UCSD-AML1 (cell line): ENCODE results near the gene SEMA7A.
"Not testable (repeated sequence)": the region's sequence is repeated elsewhere in the genome, so short reads cannot be mapped to it uniquely, and the experiment has no call there.

Source experiments
- DNase-seq: peaks from one replicate; lab custom pipeline; 2025; ENCODE audit not compliant: unreplicated experiment; lab: John Stamatoyannopoulos, UW

SEMA7A gene

DNA sequence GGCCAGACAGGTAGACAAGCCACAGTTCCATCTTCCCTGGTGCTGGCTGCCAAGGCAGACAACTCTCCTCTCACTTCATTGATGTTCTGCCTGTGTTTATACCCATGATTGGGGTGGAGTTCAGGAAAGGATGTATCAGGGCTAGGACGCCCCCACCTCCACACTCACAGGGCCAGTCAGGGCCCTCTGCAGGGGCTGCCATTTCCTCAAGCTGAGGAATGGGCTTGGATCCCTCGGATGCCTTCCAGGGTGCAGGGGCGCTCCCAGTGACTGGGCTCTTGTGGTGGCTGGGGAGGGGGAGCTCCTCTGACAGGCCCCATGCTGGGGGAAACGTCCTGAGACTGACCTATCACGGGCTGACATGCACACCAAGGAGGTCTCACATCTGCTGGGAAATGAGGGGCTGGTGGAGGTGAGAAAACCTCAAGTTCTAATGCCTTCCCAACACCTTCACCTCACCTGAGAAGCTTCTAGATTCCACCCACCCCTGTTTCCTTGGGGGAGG, 31.4 kb downstream of the SEMA7A start:
- DNase-seq, result no peak

DNA sequence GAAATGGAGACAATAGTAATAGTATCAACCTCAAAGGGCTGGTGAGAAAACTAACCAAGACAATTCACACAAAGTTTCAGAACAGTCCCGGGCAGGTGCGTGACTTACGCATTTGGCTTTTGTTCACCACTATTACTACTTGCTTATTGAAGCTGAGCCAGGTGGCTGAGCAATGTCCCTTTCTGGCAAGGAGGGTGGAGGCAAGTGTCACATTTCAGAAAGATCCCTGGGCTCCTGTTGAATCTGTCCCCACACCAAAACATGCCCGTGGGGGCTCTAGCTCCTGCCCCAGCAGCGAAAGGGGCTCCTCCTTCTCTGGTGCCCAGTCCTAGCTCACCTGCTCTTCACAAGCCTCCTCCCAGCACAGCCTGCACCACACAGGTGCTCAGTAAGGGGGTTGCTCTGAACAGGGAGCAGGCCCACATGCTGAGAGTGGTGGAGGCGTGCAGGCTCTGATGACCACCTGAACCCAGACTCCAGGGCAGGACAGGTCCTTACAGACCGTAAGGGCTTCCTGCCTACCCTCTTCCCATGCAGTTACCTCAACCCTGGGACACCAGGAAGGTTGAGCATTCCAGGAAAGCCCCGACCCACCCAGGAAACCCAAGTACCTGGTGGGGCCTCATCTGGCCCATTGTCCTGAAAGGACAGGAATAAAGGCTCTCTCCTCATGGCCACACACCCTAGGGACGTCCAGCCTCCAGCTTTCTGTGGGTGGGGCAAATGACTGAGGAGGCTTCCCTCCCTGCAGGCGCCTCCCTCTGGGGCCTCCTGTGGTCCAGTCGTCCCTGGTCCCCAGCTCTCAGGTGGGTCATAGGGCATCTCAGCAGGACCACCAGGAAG, 32.6 kb downstream of the SEMA7A start:
- DNase-seq, result no peak

DNA sequence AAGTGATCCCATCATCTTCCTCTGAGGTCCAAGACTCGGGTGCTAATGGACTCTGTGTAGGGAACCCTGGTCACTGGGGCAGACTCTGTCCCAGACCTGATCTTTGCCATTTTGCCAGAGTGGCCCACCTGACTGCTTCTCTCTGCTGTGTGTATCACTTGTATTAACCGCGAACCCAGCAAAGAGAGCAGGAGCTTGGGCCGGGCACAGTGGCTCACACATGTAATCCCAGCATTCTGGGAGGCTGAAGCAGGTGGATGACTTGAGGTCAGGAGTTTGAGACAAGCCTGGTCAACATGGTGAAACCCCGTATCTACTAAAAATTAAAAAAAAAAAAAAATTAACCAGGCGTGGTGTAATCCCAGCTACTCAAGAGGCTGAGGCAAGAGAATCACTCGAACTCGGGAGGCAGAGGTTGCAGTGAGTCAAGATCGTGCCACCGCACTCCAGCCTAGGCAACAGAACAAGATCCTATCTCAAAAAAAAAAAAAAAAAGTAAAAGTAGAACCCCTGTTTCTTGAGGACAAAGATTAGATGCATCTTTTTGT, 33.4 kb downstream of the SEMA7A start:
- DNase-seq, result no peak

DNA sequence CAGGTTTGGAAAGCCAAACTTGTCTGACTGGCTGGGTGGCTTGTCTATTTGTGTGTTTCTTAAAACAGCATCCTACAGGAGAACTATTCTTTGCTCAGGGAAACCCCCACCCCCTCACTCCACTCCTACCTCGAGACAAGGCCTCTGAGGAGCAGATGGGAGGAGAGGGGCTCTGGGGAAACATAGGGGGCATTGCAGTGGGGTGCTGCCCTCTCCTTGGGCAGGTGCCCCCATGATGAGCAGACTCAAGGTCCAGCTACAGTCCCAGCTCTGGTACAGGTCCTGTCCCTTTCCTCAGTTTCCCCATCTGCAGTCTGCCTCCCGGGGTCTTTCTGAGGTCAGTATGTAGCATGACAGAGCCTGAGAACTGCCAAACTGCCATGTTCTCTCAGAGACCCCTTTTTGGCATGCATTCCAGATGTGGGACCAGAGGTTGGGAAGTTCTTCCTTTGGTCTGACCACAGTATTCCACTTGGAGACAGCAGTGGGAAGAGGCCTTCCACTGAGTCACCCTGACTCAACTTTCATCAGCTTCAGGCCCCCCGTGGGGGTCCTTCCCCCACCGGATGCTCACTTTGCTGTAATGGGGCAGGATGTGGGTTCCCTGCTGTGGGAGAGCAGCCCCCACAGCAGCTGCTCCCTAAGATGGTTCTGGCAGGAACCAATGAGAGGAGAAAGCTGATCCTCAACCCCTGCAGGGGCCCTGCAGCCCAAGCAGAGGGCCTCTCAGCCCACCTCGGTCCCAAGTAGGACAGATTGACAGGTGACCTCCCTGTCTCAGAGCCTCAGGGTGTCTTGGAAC, 34.0 kb downstream of the SEMA7A start:
- DNase-seq, result peak; percentile 72

DNA sequence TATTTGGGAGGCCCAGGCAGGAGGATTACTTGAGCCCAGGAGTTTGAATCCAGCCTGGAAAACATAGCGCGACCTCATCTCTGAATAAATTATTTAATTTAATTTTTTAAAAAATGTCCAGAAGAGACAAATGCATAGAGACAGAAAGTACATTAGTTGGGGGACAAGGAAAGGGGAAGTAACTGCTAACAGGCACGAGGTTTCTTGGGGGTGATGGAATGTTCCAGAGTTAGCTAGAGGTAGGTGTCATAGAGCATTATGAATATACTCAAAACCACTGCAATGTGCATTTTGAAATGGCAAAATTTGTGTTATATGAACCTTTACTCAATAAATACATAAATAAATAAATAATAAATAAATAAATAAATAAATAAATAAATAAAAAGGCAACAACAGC, 34.7 kb downstream of the SEMA7A start:
- no peak for DNase-seq

DNA sequence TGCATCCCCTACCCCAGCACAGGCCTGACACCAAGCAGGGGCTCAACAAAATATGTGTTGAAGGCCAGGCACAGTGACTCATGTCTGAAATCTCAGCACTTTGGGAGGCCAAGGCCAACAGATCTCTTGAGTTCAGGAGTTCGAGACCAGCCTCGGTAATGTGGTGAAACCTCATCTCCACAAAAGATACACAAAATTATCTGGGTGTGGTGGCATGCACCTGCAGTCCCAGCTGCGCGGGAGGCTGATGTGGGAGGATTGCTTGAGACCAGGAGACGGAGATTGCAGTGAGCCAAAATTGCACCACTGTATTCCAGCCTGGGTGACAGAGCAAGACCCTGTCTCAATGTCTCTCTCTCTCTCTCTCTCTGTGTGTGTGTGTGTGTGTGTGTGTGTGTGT, 35.6 kb downstream of the SEMA7A start:
- DNase-seq, result no peak

DNA sequence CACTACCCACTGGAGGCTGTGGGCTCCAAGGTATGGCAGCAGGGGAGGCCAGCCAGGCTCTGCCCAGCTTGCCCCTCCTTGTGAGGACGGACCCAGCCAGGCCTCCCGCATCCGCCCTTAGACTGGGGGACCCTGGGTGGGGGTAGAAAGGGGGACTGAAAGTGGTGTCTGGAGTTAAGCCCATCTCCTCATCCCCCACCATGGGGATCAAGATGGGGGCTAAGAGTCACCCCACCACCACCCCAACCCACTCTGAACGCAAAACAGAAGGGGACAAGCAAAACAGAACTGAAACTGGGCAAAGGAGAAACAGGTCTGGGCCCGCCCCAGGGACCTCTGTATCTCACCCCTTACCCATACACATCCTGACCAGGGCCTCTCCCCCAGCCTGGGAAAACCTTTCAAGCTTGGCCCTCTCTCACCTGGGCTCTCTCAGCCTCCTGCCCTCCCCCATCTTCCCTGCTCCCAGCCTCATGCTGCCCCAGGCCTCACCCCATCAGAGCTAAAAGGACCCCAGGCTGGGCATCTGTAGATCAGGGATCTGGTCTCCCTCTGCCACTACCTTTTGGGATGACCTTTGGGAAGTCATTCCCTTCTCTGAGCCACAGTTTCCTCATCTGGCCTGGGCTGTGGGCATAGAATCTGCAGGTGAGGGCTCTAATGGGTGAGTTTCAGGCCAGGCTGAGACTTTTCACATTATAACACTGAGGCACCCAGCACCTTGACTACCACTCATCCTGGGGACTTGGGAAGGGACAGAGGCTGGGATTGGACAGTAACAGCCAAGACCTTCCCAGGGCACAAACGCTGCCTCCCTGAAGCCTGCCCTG, 36.3 kb downstream of the SEMA7A start:
- DNase-seq, result no peak

DNA sequence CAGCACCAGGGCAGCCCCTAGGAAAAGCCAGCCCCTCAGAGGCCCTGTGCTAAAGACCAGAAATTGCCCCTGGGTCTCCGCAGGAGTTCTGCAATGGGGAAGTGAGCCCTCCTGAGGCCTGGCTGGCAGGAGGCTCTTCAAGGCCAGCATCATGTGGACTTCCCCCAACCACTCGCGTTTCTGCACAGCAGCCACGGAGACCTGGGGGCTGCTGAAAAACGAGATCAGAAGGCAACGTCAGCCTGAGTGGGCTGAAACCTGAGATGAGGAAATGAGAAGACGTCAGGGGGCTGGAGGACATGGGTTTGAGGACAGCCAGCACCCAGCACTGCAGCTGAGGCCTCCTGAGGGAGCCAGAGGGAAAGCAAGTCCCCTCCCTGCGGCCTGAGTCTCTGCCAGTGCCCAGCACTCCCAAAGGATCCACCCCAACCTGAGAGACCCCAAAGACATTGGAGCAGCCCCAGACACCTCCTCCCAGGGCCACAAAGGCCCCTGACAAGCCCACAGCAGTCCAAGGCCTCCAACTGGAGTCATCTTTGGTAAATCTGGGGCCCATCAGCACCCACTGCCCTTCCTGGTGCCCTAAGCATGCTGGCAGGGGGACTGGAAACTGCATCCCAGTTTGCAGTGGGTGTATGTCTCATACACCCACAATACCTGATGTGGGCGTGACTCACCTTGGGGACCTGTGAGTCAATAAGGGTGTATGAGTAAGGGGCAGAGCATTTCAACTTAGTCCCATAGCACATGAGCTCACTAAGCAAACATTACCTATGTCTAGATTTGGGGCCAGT, 37.1 kb downstream of the SEMA7A start:
- peak; percentile 63 for DNase-seq

DNA sequence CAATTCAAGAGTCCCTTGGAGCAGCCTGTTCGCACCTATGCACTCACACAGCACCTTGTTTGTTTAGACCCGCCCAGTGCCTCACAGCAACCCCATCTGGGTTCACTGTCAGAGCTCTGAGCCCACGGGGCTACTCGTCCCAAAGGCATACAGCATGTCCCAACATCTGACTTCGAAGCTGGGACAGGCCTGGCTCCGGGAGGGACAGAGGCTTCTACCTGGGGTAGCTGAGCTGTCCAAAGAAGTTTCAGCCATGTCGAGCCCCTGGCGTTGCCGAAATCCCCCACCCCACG, 37.7 kb downstream of the SEMA7A start:
- no peak for DNase-seq

DNA sequence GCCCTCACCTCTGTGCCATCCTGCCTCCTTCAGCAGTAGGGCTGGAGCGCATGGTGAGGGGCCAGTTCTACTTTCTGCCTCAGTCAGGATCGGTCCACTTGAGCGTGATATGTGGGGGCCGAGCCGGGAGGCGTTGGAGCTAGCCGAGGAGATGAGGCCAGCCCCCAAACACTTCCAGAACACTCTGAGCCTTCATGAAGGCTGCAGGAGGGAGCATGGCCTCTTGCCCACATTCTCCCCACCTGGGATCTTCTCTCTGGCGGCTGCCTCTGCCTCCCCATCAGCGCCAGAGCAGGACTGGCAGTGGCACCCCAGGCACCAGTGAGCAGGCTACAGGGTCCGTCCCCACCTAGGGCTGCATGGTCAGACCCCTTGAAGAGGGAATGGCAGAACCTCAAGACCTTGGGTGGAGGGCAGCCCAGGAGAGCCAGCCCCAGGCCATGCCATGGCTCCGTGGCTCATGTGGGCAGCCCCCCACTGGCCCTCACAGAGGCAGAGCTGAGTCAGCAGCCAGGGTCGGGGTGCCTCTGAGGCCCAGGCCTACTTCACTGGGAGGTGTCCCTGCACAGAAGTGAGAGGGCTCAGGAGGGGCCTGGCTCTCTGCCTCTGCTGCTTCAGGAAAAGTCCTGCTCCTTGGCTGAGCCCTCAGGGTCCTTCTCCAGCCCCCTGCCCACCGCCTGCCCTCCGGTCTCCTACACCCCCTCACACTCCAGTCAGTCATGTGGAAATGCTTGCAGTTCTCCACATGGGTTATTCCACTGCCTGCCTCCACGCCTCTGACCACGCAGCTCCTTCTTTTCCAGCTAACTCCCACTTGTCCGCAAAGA, 38.2 kb downstream of the SEMA7A start:
- no peak for DNase-seq

DNA sequence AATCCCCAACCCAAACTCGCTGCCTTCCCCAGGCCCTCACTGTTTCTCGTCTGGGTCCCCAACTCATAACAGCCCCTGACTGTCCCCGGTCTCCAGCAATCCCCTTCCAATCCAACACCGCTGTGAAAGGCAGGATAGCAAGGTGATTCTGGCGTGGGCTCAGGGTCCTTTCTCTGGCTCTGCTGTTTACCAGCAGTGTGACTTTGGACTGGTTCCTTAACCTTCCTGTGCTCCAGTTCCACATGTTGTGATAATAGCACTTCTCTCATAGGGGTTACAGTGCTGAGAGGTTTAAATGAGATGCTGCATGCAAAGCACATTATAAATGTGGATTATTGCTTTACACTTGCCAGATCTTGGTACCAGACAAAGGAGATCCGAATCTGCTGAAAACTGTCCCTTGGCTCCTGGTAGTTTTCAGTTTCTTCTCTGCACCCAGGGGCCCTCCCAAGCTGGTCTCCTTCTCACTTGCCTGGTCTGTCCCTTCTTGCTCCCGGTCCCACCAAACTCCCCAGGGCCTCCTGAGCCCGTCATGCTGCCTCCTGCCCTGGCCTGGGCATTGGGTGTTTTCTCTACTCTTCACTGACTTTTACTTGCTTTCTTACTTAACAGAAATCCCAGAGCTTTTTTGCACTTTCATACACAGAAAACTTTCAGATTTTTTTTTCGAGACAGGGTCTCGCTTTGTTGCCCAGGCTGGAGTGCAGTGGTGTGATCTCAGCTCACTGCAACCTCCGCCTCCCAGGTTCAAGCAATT, 39.5 kb downstream of the SEMA7A start:
- DNase-seq, result no peak

DNA sequence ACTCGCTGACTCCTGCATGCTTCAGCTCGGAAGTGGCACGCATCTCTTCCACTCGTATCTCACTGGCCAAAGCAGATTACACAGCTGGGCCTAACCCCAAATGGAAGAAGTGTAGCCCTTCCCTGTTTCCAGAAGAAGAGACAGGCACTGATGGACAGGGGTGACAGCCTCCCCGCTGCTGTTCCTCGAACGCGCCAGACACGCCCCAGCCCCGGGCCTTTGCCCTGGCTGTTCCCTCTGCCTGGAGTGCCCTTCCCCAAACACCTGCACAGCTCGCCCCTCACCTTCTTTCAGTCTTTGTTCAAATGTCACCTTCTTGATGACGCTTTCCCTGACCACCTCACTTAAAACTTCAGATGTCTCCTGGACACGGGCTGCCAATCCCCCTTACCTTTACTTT, 40.3 kb downstream of the SEMA7A start:
- DNase-seq, result no peak

DNA sequence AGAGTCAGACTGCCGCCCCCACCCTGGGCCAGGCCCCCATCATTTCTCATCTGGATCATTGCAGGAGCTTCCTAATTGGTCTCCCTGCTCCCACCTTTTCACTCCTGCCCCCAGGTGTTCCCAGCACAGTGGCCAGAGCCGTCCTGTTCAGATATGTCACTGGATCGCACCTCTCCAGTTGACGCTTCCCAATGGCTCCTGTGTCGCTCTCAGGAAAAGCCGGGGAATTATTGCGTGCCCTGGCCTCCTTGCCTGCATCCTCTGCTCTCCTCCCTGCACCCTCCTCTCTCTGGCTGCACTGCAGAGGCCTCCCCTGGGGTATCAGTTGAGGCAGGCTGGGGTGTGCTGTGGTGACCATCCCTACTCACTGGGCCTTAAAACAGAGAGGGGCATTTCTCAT, 40.9 kb downstream of the SEMA7A start:
- no peak for DNase-seq

DNA sequence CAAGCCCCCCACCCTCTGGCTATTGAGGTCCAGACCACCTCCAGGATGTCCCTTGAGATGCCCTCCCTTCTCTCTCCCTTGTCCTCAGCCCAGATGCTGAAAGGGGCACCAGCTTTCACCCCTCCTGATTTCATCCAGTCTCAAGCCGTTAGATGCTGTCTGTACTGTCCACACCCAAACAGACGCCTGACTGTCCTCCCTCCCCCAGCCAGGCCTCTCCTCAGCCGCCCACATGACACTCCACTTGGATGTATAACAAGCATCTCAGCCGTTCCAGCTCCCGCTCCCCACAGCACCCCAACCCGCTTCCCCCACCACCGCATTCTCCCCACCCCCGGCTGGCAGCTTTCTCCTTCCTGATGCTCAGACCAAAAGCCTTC, 41.3 kb downstream of the SEMA7A start:
- no peak for DNase-seq

DNA sequence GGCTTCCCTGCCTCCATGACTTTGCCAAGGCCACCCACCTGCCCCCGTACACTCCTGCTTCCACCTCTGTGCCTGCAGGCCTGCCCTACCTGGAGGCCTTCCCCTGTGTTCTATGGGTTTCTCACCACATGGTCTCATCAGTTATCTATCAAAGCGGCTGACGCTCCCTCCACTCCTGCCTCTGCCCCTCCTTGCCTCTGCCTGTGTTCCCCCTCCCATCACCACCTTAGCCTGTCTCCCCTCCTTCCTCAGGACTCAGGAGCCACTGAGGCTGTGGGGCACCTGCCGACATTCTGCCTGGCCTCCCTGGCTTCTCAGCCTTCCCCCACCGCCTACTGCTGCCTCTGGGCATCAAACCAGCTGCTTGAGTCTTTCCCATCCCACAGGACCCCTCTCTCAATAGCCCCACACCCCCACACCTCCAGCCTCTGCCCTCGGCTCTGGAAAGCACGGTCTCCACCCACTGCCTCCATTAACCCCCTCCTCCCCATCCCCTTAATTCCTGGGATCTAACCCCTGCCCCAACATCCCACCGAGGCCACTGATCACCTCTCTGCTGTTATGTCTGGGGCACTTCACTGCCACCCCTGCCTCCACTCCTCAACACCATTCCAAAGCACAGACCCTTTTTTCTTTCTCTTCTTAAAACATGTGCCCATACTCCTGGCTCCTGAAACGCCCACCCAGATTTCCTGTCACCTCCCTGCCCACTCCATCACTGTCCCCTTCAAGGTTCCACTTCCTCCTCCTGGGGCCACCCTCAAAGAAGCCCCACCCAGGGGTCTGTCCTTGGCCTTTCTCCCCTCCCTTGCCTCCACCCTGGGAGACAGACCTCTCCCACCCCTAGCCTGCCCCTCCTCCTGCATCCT, 41.9 kb downstream of the SEMA7A start:
- DNase-seq, result no peak

DNA sequence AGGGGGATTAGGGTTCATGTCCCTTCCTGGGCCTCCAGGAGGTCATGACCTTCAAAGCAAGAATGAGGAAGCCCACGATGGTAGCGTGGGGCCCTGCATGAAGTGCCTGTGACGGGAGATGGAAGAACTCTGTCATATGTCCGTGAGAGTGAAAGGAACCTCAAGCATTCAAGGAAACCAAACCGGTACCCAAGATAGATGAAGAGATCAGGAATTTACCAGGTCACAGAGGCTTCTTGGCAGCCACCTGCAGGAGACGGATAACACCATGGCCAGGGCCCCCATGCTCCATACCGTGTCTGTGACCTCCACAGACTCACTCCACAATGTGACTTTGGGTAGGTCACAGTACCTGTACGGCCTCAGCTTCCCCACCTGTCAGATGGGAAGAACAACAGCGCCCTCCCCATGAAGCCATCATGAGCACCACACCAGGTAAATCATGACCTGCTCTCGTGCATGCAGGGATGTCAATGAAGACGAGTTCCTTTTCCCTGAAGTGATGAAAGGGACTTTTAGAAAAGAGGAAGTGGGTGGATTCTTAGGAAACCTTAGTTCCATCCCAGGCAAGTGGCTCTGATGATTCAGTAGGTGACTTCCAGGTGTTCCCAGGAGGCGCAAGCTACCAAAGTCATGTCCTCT, 43.0 kb downstream of the SEMA7A start:
- DNase-seq, result no peak

DNA sequence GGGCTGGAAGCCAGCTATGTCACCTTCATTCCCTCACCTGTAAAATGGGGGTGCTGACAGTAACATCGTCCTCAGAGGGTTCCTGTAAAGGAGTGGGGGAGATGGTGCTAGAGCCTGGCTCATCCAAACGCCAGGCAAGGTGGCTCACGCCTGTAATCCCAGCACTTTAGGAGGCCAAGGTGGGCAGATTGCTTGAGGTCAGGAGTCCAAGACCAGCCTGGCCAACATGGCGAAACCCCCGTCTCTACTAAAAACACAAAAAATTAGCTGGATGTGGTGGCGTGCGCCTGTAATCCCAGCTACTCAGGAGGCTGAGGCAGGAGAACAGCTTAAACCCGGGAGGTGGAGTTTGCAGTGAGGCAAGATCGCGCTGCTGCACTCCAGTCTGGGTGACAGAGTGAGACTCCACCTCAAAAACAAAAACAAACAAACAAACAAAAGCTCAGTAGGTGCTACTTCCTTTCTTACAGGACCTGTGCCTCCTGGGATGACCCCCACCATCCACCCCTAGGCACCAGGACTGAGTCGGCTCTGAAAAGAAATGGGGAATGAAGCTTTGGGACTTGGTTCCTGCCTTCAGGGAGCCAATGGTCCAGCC, 43.6 kb downstream of the SEMA7A start:
- not testable (repeated sequence) for DNase-seq
